Thyroid gland (tissue), 4 donors: ENCODE results near the gene RSL24D1. TPM values are rescaled to one million over a fixed set of nuclear protein-coding genes. Genes with fewer than 3 reads are reported as not detected.

Experiments used
- DNase-seq, 2 donors: peaks; one replicate each; pipeline ENCODE4 v3.0.0-alpha.2; 2019
- H3K27ac ChIP-seq, 3 donors: fragments of 200-600 bp; sonication (generic); 1 replicate in 2 of 3; 2 replicates in 1 of 3; pipeline ENCODE4 v1.5.1; 2016 to 2019; ENCODE audit warnings: mild to moderate bottlenecking in 1 of 3, moderate library complexity in 1 of 3
- H3K27me3 ChIP-seq: fragments of 200-600 bp; sonication (generic); one replicate; pipeline ENCODE4 v1.5.1; 2019
- H3K36me3 ChIP-seq, 2 donors: fragments of 200-600 bp; sonication (generic); one replicate each; pipeline ENCODE4 v1.5.1; 2016 to 2019
- H3K4me1 ChIP-seq, 2 donors: fragments of 200-600 bp; sonication (generic); one replicate each; pipeline ENCODE4 v1.5.1; 2017 to 2019
- H3K4me3 ChIP-seq, 3 donors: fragments of 200-600 bp; sonication (generic); replicated peaks in 1 of 3; 1 replicate in 2 of 3; 2 replicates in 1 of 3; pipeline ENCODE4 v1.5.1; 2016; ENCODE audit warnings: mild to moderate bottlenecking in 1 of 3
- H3K9me3 ChIP-seq: fragments of 200-600 bp; sonication (generic); one replicate; pipeline ENCODE4 v1.5.1; 2017
- POLR2A ChIP-seq, 2 donors: fragments of 450-650 bp; IDR thresholded peaks; one replicate each; pipeline ENCODE4 v1.6.1; 2017; ENCODE audit warnings: antibody characterized with exemption in 2 of 2, mild to moderate bottlenecking in 2 of 2, moderate library complexity in 1 of 2
- WGBS, 2 donors: methylation state at CpG; one replicate each; pipeline ENCODE4 v1.1.5; 2017; 5-methylcytosine and 5-hydroxymethylcytosine counted together
- intact Hi-C: fragments of 100-400 bp; cut with DNase I; formaldehyde crosslinking; loops from one replicate; pipeline ENCODE4 v1.15.1; 2023
- total RNA-seq, 4 donors: library from RNA; depleted of rRNA; stranded (reverse); fragments of >200 nt; gene quantifications; one replicate each; pipeline ENCODE4 v1.2.3, GENCODE V29; 2016
- TF ChIP-seq, protein P1 (sequence below), 6 experiments: fragments of 200-600 bp in 3 of 6; fragments of 450-650 bp in 3 of 6; sonication (generic) in 3 of 6; IDR thresholded peaks; one replicate each; pipeline ENCODE4 v1.5.1; 2016 to 2019; ENCODE audit warnings: antibody characterized with exemption in 6 of 6, mild to moderate bottlenecking in 2 of 6, inconsistent platforms in 1 of 6, moderate library complexity in 1 of 6

Gene RSL24D1
- total RNA-seq, 4 donors from 2014 or later: 42.4 to 127 (median 70.3) TPM

DNA sequence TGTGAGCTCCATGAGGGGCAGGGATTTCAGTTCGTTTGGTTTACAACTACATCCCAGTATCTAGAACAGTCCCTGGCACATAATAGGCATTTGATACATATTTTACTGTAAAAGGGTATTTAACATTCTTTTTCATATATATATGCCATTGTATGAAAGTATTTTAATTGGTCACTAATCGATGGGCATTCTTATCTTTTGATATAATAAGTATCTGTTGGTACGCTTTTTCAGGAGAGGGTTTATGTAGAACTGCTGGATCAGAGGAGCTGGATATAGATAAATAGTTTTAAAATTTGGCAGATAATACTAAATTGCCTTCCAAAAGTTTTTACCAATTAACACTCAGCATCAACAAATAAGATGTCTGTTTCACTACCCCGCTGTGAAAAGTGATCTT lies 978 bp upstream of the RSL24D1 start:
- H3K4me1 ChIP-seq: peaks cover 4 to 19% of the 10 kb centered on the region in 2 donors
- no peak for DNase-seq
- intact Hi-C loops: no loop called here
- H3K27ac ChIP-seq: peak overlapping the region in 2 of 3 donors; percentile 79 to 91
- H3K27me3 ChIP-seq: no peaks in the 10 kb centered on the region
- TF ChIP-seq POLR2A (IDR thresholded peaks at IDR 0.05): no peak
- TF ChIP-seq, protein P1, sequence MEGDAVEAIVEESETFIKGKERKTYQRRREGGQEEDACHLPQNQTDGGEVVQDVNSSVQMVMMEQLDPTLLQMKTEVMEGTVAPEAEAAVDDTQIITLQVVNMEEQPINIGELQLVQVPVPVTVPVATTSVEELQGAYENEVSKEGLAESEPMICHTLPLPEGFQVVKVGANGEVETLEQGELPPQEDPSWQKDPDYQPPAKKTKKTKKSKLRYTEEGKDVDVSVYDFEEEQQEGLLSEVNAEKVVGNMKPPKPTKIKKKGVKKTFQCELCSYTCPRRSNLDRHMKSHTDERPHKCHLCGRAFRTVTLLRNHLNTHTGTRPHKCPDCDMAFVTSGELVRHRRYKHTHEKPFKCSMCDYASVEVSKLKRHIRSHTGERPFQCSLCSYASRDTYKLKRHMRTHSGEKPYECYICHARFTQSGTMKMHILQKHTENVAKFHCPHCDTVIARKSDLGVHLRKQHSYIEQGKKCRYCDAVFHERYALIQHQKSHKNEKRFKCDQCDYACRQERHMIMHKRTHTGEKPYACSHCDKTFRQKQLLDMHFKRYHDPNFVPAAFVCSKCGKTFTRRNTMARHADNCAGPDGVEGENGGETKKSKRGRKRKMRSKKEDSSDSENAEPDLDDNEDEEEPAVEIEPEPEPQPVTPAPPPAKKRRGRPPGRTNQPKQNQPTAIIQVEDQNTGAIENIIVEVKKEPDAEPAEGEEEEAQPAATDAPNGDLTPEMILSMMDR (IDR thresholded peaks at IDR 0.05): no peak
- no peaks in the 10 kb centered on the region for H3K36me3 ChIP-seq
- H3K4me3 ChIP-seq: peak overlapping the region in 2 of 3 donors; percentile 14 to 68
- H3K9me3 ChIP-seq: no peaks in the 10 kb centered on the region
- WGBS, 2 donors: 67 to 70% methylated on average over 4 of the region's 4 CpGs

DNA sequence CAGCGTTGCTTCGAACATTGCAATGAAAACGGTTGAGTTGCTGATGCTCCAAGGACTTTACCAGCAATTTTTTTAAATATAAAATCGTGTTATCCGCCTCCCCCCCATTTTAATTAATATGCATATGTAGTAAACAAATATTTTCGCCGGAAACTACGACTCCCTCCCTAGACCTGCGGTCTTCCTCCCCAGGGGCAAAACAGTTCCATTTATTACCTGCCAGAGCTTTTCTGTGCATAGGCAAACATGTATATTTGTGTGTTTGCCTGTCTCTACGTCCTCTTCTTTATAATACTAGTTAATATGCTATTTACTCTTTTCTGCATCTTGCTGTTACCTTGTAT lies 593 bp upstream of the RSL24D1 start:
- Histone ChIP-seq H3K36me3 (no peaks in the 10 kb centered on the region), H3K4me1 (peaks cover 4 to 19% of the 10 kb centered on the region in 2 donors), H3K27me3 (no peaks in the 10 kb centered on the region), H3K9me3 (no peaks in the 10 kb centered on the region), H3K4me3 (peak overlapping the region; percentile 0 to 68 (median 14)), H3K27ac (peak overlapping the region; percentile 46 to 91 (median 79))
- intact Hi-C loops: no loop called here
- no peak for TF ChIP-seq POLR2A (IDR thresholded peaks at IDR 0.05)
- TF ChIP-seq, protein P1 (IDR thresholded peaks at IDR 0.05): no peak
- no peak for DNase-seq
- 1% methylated on average over 10 of the region's 10 CpGs for WGBS, 2 donors

DNA sequence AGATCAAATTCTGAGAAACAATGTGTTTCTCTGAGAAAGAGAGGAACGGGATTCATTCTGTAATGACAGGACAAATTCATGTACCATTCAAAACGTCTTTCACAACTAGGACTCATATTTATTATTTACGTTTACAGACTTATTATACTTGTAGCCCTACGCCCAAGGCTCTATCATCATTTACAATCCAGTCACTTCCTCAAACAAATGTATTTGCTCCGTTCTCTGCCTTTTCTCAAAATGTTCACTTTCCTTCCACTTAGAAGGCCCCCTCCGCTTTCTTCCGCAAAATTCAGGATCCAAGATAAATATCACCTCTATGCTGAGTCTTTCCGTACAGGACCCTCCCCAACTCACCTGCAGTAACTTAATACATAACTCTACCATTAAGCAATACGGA lies 745 bp downstream of the RSL24D1 start:
- Histone ChIP-seq H3K9me3 (no peaks in the 10 kb centered on the region), H3K4me1 (peaks cover 4 to 19% of the 10 kb centered on the region in 2 donors), H3K4me3 (peak overlapping the region; percentile 68 to 94 (median 73)), H3K27me3 (no peaks in the 10 kb centered on the region), H3K27ac (peak overlapping the region in 2 of 3 donors; percentile 79 to 91), H3K36me3 (peaks cover 2 to 8% of the 10 kb centered on the region in 2 donors)
- intact Hi-C loops: no loop called here
- WGBS, 2 donors: 3 to 4% methylated on average over 9 of the region's 9 CpGs
- no peak for DNase-seq
- TF ChIP-seq, protein P1 (IDR thresholded peaks at IDR 0.05): no peak
- no peak for TF ChIP-seq POLR2A (IDR thresholded peaks at IDR 0.05)

DNA sequence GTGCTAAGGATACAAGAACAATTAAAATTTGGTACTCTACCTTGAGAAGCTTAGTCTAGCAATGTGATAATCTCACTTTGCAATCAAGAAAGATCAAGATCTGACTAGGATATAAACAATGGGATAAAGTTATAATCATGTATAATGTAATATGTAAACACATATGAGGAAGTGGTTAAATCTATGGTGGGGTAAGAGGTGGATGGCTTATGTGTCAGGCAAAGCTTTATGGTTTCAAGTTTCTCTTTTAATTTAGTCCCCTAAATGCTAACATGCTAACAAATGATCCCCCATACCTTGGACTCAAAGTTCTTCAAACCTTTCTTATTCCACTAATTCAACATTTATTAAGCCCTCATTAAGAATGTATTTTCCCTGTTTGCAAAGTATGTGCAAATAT lies 2.5 kb downstream of the RSL24D1 start:
- Histone ChIP-seq H3K9me3 (no peaks in the 10 kb centered on the region), H3K27ac (no peak overlapping the region), H3K4me3 (no peak overlapping the region), H3K4me1 (peaks cover 4 to 19% of the 10 kb centered on the region in 2 donors), H3K27me3 (no peaks in the 10 kb centered on the region), H3K36me3 (peaks cover 11 to 13% of the 10 kb centered on the region in 2 donors)
- intact Hi-C loops: no loop called here
- DNase-seq: no peak
- TF ChIP-seq, protein P1 (IDR thresholded peaks at IDR 0.05): no peak
- TF ChIP-seq POLR2A (IDR thresholded peaks at IDR 0.05): no peak

DNA sequence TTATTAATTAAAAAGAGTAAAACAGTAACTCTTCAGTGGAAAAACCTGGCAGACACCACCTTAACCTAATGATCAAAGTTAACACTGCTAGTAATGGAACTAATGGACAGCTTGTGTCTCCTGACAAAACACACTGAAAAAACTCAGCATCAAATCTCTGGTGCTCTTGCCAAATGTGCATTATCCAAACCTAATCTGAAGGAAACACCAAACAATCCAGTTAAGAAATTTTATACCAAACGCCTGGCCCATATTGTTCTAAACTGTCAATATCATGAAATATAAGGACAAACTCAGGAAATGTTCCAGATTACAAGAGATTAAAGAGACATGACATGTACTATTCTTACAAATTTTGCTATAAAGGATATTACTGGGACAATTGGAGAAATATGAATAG lies 10.4 kb downstream of the RSL24D1 start:
- Histone ChIP-seq H3K27ac (no peak overlapping the region), H3K27me3 (no peaks in the 10 kb centered on the region), H3K36me3 (peaks cover 24 to 34% of the 10 kb centered on the region in 2 donors), H3K4me1 (no peaks in the 10 kb centered on the region), H3K4me3 (no peak overlapping the region), H3K9me3 (no peaks in the 10 kb centered on the region)
- intact Hi-C loops: no loop called here
- WGBS, 2 donors: 73 to 83% methylated on average over 1 of the region's 1 CpG
- TF ChIP-seq, protein P1 (IDR thresholded peaks at IDR 0.05): no peak
- no peak for TF ChIP-seq POLR2A (IDR thresholded peaks at IDR 0.05)
- DNase-seq: no peak
